BJ (cell line): ENCODE measurements around the gene CA5A. TPM values are rescaled to one million over a fixed set of nuclear protein-coding genes. Genes with fewer than 3 reads are reported as not detected.

Source experiments
- CTCF ChIA-PET: fragments of 350-600 bp; formaldehyde crosslinking; extraction: SDS; loops from one replicate; lab custom pipeline; 2021; ENCODE audit warnings: antibody characterized with exemption, inconsistent platforms; lab: Yijun Ruan, JAX
- POLR2A ChIA-PET: fragments of 300-600 bp; sonication (Branson Sonifier 250); formaldehyde crosslinking; extraction: SDS; loops from one replicate; lab custom pipeline; 2021; ENCODE audit warnings: antibody characterized with exemption; lab: Charles Lee
- DNase-seq: peaks from one replicate; pipeline ENCODE4 v3.0.0-alpha.2; 2011; ENCODE audit warnings: low read depth
- H3K27me3 ChIP-seq: 2 replicates; pipeline ENCODE4 v1.6.0; 2011; ENCODE audit warnings: low read length; ENCODE audit not compliant: control insufficient read depth, insufficient read depth
- H3K36me3 ChIP-seq: 2 replicates; pipeline ENCODE4 v1.5.1; 2011; ENCODE audit warnings: low read length; ENCODE audit not compliant: control insufficient read depth, insufficient read depth
- H3K4me3 ChIP-seq: 2 replicates; pipeline ENCODE4 v1.5.1; 2011; ENCODE audit warnings: low read depth, mild to moderate bottlenecking, control low read depth, low read length
- polyA plus RNA-seq: library from polyadenylated mRNA; depleted of rRNA; stranded (reverse); fragments of >200 nt; gene quantifications from 2 replicates; pipeline ENCODE4 v1.2.3, GENCODE V29; 2011
- TF ChIP-seq, protein P1 (sequence below): IDR thresholded peaks from 2 replicates; pipeline ENCODE4 v1.5.1; 2011; ENCODE audit warnings: low read depth, mild to moderate bottlenecking, control low read depth, inconsistent platforms, low read length, moderate library complexity; ENCODE audit not compliant: insufficient read depth

The CA5A gene
- polyA plus RNA-seq, 1 experiment: not detected

DNA sequence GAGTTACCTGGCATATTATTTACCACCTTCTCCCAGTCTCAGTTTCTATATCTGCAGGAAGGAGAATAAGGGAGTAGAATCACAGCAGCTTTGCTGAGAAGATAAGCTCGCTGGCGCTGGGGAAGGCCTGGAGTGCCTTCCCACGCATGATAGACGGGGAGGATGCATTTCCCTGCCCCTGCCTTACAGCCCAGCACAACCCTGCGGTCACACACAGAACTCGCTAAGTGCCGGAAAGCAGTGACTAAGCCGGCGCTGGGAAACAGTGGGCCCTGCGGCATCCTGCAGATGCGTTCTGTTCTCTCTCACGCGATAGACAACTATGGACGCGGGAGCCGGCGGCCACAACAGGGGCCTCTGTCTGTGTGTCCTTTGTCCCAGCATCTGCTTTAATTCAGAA is 4.8 kb downstream of the CA5A start:
- no peaks in the 10 kb centered on the region for H3K36me3 ChIP-seq
- H3K4me3 ChIP-seq: no peak overlapping the region
- POLR2A ChIA-PET: no interaction called here
- DNase-seq: no peak
- peaks cover 2% of the 10 kb centered on the region; the same call in 1 of the 2 replicates for H3K27me3 ChIP-seq
- TF ChIP-seq, protein P1, sequence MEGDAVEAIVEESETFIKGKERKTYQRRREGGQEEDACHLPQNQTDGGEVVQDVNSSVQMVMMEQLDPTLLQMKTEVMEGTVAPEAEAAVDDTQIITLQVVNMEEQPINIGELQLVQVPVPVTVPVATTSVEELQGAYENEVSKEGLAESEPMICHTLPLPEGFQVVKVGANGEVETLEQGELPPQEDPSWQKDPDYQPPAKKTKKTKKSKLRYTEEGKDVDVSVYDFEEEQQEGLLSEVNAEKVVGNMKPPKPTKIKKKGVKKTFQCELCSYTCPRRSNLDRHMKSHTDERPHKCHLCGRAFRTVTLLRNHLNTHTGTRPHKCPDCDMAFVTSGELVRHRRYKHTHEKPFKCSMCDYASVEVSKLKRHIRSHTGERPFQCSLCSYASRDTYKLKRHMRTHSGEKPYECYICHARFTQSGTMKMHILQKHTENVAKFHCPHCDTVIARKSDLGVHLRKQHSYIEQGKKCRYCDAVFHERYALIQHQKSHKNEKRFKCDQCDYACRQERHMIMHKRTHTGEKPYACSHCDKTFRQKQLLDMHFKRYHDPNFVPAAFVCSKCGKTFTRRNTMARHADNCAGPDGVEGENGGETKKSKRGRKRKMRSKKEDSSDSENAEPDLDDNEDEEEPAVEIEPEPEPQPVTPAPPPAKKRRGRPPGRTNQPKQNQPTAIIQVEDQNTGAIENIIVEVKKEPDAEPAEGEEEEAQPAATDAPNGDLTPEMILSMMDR: no peak
- CTCF ChIA-PET: no interaction called here

DNA sequence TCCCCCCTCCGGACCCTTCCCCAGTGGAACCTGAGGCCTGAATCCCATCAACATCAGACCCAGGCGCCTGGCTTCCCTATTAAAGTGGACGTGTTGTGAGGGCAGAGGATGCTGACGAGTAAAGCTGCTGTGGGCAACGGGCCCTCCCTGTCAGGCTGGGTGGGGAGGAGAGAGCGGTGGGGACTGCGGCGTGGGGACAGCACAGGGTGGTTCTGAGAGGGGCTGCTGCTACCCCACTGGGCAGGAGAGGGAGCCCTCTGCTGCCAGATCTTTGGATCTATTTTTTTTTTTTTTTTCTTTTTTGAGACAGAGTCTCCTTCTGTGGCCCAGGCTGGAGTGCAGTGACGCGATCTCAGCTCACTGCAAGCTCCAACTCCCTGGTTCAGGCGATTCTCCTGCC is 5.9 kb downstream of the CA5A start:
- no peak for DNase-seq
- Histone ChIP-seq H3K27me3 (peaks cover 3% of the 10 kb centered on the region; the same call in 1 of the 2 replicates), H3K4me3 (no peak overlapping the region), H3K36me3 (no peaks in the 10 kb centered on the region)
- CTCF ChIA-PET: interaction anchor here (1.2 to 1.6 kb wide), 2 partner anchors 11 to 632 kb away, joined by 3 to 5 read pairs; no protein-coding TSS in a partner anchor
- POLR2A ChIA-PET: no interaction called here
- TF ChIP-seq, protein P1: peak; percentile 26

DNA sequence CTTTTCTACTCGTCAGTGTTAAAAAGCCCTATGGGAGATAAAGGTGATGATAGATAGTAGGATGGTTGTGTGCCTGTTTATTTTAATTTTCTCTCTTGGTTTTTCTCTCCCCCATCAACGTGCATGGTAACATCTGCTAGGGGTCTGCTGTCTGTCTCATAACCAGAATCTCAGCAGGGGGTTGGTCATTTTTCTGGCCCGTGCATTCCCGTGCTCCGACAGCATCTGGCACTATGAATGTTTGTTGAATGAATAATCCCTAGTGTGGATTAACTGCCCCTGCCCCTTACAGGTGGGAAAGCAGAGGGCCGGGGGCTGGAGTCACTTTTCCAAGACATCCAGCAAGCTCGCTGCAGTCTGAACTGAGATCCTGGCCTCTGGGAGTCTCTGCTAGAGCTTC is 6.3 kb downstream of the CA5A start:
- Histone ChIP-seq H3K36me3 (no peaks in the 10 kb centered on the region), H3K4me3 (no peak overlapping the region), H3K27me3 (peaks cover 5% of the 10 kb centered on the region; the same call in 1 of the 2 replicates)
- no peak for DNase-seq
- TF ChIP-seq, protein P1: no peak
- CTCF ChIA-PET: interaction anchor here (1.2 to 1.6 kb wide), 2 partner anchors 11 to 632 kb away, joined by 3 to 5 read pairs; no protein-coding TSS in a partner anchor
- POLR2A ChIA-PET: no interaction called here

DNA sequence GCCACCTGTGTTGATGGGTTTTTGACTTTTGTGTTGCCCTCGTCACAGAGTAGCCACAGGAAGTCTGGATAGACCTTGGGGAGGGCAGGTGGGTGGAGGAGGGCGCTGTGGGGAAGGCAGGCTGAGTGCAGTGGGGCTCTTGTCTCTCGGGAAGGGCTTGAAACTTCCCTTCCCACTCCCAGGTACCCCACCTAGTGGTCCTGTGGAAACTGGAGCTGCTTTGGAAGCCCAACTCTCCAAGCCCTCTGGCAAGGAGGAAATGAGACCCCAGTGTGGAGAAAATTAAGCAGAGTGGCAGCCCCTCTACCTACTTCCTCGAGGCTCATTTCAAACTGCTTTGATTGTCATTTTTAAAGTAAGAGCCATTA is 9.2 kb downstream of the CA5A start:
- Histone ChIP-seq H3K36me3 (no peaks in the 10 kb centered on the region), H3K4me3 (no peak overlapping the region), H3K27me3 (peaks cover 5% of the 10 kb centered on the region; the same call in 1 of the 2 replicates)
- DNase-seq: no peak
- ChIA-PET POLR2A (no interaction called here), CTCF (no interaction called here)
- TF ChIP-seq, protein P1: no peak; the same call in 1 of the 2 replicates

DNA sequence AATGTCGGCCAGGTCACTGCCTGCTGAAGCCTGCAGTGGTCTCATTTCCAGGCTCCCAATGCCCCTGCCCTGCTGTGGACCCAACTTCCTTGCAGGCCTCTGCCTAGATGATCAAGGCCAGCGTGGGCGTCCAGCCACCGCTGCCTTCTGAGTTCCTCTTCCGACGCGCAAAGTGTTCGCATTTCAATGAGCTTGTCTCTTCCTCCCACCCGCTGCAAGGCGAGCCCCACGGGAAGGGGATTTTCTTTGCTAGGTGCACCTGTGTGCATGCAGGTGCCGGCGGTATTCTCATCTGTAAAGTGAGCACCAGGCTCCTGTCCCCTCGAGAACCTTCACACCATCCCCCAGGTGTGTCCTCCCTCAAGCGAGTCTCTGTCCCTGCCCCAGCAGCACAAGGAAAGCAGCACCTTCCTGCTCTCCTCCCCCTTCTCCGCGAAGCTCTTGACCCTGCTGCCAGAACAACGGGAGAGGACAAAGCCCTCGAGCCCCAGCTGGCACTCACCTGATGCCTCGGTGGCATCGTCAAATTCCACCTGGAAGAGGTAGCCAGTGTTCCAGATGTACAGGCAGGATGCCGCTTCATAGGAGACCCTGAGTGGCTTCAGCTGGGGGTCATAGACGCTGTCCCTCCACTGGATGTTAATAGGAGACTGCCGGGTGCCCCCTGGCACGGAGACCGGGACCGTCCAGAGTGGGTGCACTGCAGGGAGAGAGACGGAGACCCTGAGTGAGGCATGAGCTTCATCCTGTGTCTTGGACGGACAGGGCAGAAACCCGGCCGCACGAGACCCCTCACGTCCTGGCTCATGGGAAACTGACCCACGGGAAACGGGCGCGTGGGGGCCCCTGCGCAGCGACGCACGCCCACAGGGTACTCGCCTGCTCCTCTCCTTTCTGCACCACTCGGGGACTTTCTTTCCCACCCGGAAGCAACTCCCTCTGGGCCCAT is 9.8 kb downstream of the CA5A start:
- H3K4me3 ChIP-seq: no peak overlapping the region
- peaks cover 5% of the 10 kb centered on the region; the same call in 1 of the 2 replicates for H3K27me3 ChIP-seq
- TF ChIP-seq, protein P1: no peak
- no peaks in the 10 kb centered on the region for H3K36me3 ChIP-seq
- POLR2A ChIA-PET: no interaction called here
- DNase-seq: no peak
- CTCF ChIA-PET: no interaction called here
